Mesothelial cell of epicardium (in vitro differentiated cells): Measurements from ENCODE around the gene BTF3. TPM values are rescaled to one million over a fixed set of nuclear protein-coding genes. Genes with fewer than 3 reads are reported as not detected.
"Not testable (repeated sequence)": the region's sequence is repeated elsewhere in the genome, so short reads cannot be mapped to it uniquely, and the experiment has no call there.

ENCODE experiments used
- DNase-seq, 2 experiments: peaks; one replicate each; pipeline ENCODE4 v3.0.0; 2021; ENCODE audit warnings: low spot score in 2 of 2; ENCODE audit not compliant: unreplicated experiment in 2 of 2
- H3K27ac Mint-ChIP-seq: 2 replicates; pipeline ENCODE4 v1.8.0; 2021; ENCODE audit warnings: mixed read lengths
- H3K27me3 Mint-ChIP-seq: 2 replicates; pipeline ENCODE4 v1.8.0; 2021; ENCODE audit warnings: low read depth, mixed read lengths
- H3K36me3 Mint-ChIP-seq: 2 replicates; pipeline ENCODE4 v1.8.0; 2021; ENCODE audit warnings: mixed read lengths
- H3K4me1 Mint-ChIP-seq: 2 replicates; pipeline ENCODE4 v1.8.0; 2021; ENCODE audit warnings: mixed read lengths
- H3K4me3 Mint-ChIP-seq: 2 replicates; pipeline ENCODE4 v1.8.0; 2021; ENCODE audit warnings: mild to moderate bottlenecking, moderate library complexity, mixed read lengths
- H3K9me3 Mint-ChIP-seq: 2 replicates; pipeline ENCODE4 v1.8.0; 2021; ENCODE audit warnings: mixed read lengths
- CTCF ChIP-seq: fragments of 200-600 bp; sonication (generic); IDR thresholded peaks from one replicate; pipeline ENCODE4 v1.5.0; 2021; ENCODE audit warnings: antibody characterized with exemption; ENCODE audit not compliant: unreplicated experiment
- total RNA-seq: library from RNA; stranded (reverse); gene quantifications from 3 replicates; pipeline ENCODE4 v1.2.1, GENCODE V29; 2021

The BTF3 gene
- total RNA-seq, 1 donor from 2014 or later, result 641 TPM

DNA sequence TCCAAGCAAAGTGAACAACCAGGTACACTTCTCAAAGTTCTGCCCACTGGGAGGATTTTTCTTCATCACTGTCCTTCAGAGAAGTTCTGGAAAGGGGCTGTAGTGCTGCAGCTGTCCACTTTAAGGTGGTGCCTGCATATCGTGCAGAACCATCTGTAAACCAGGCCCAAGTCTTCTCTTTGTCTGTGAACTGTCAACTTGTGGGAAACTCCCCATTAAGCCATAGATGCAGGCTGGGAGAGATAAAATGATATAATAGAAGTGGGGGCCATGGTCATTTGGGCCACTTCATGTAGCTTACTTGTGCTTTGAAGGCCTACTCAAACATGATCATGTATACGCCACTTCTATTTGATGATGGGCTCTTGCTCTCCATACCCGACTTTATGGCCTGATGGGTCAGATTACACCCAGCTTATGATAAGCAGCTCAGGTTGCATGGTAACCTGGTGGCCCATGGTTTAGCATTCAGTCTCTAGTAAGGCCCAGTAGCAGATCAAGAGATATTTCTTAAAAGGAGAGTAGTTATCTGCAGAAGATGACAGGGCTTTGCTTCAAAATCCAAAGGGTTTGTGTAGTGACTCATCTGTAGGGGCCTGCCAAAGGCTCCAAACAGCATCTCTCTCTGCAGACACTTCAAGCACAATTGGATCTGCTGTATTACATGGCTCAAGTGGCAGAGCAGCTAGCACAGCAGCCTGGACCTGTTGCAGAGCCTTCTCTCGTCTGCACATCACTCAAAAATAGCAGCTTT is 15.7 kb upstream of the BTF3 start:
- no peak for DNase-seq
- H3K4me3 Mint-ChIP-seq, result no peak overlapping the region
- H3K27me3 Mint-ChIP-seq, result peaks cover 18% of the 10 kb centered on the region
- no peak for TF ChIP-seq CTCF
- H3K27ac Mint-ChIP-seq, result no peak overlapping the region
- no peaks in the 10 kb centered on the region for H3K4me1 Mint-ChIP-seq
- H3K36me3 Mint-ChIP-seq, result no peaks in the 10 kb centered on the region
- H3K9me3 Mint-ChIP-seq, result no peaks in the 10 kb centered on the region

GRCh38 chr5:73483676-73484075 is 14.6 kb upstream of the BTF3 start:
- H3K36me3 Mint-ChIP-seq, result no peaks in the 10 kb centered on the region
- DNase-seq, result no peak
- no peak overlapping the region for H3K4me3 Mint-ChIP-seq
- peaks cover 18% of the 10 kb centered on the region for H3K27me3 Mint-ChIP-seq
- peaks cover 2% of the 10 kb centered on the region for H3K4me1 Mint-ChIP-seq
- no peak for TF ChIP-seq CTCF
- no peaks in the 10 kb centered on the region for H3K9me3 Mint-ChIP-seq
- no peak overlapping the region for H3K27ac Mint-ChIP-seq

DNA sequence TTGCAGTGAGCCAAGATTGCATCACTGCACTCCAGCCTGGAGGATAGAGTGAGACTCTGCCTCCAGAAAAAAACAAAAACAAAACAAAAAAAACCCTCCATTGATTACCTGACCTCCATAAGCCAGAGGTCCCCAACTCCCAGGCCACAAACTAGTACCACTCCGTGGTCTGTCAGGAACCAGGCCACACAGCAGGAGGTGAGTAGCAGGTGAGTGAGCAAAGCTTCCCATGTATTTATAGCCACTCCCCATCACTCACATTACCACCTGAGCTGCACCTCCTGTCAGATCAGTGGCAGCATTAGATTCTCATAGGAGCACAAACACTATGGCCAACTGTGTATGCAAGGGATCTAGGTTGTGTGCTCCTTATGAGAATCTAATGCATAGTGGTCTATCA is 13.7 kb upstream of the BTF3 start:
- peaks cover 14% of the 10 kb centered on the region for H3K27me3 Mint-ChIP-seq
- no peaks in the 10 kb centered on the region for H3K9me3 Mint-ChIP-seq
- H3K27ac Mint-ChIP-seq, result no peak overlapping the region
- peaks cover 2% of the 10 kb centered on the region for H3K4me1 Mint-ChIP-seq
- TF ChIP-seq CTCF, result no peak
- DNase-seq, result no peak
- no peak overlapping the region for H3K4me3 Mint-ChIP-seq
- H3K36me3 Mint-ChIP-seq, result no peaks in the 10 kb centered on the region

GRCh38 chr5:73485715-73486114 is 12.5 kb upstream of the BTF3 start:
- H3K27ac Mint-ChIP-seq, result no peak overlapping the region
- no peak for DNase-seq
- TF ChIP-seq CTCF, result no peak
- H3K9me3 Mint-ChIP-seq, result no peaks in the 10 kb centered on the region
- H3K4me1 Mint-ChIP-seq, result peaks cover 2% of the 10 kb centered on the region
- no peaks in the 10 kb centered on the region for H3K36me3 Mint-ChIP-seq
- H3K4me3 Mint-ChIP-seq, result no peak overlapping the region
- H3K27me3 Mint-ChIP-seq, result peaks cover 9% of the 10 kb centered on the region

DNA sequence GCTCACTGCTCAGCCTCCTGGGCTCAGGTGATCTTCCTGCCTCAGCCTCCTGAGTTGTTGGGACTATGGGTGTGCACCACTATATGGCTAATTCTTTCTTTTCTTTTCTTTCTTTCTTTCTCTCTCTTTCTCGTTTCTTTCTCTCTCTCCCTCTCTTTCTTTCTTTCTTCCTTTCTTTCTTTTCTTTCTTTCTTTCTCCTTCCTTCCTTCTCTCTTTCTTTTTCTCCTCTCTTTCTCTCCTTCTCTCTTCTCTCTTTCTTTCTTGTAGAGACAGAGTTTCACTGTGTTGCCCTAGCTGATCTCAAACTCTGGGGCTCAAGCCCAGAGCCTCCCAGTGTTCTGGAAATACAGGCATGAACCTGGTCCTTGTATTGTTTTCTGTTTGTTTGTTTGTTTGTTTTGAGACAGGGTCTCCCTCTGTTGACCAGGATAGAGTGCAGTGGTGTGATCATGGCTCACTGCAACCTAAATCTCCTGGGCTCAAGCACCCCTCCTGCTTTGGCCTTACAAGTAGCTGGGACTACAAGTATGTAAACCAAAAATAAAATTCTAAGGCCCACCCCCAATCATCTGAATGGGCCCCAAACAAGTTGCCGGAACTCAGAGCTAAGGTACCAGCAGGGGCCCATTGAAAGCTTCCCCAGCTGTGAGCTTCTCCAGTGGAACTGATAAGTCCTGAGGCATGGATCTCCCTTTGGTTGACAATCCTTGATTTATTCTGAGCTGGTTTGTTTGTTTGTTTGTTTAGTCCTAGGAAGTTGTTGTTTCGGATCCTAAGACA is 11.9 kb upstream of the BTF3 start:
- no peak for DNase-seq
- no peak overlapping the region for H3K27ac Mint-ChIP-seq
- H3K36me3 Mint-ChIP-seq, result no peaks in the 10 kb centered on the region
- TF ChIP-seq CTCF, result no peak
- H3K4me3 Mint-ChIP-seq, result no peak overlapping the region
- H3K9me3 Mint-ChIP-seq, result no peaks in the 10 kb centered on the region
- H3K4me1 Mint-ChIP-seq, result peaks cover 2% of the 10 kb centered on the region
- H3K27me3 Mint-ChIP-seq, result peaks cover 9% of the 10 kb centered on the region

- not testable (repeated sequence) for H3K9me3 Mint-ChIP-seq, H3K4me1 Mint-ChIP-seq, H3K27me3 Mint-ChIP-seq, DNase-seq, H3K27ac Mint-ChIP-seq, H3K4me3 Mint-ChIP-seq, H3K36me3 Mint-ChIP-seq
These were observed 11.0 kb upstream of the BTF3 start for GRCh38 chr5:73487257-73487656.
